Fibroblast of the aortic adventitia (primary cell): ENCODE measurements around the gene ABO. TPM values are rescaled to one million over a fixed set of nuclear protein-coding genes. Genes with fewer than 3 reads are reported as not detected.
"Not testable (repeated sequence)": the region's sequence is repeated elsewhere in the genome, so short reads cannot be mapped to it uniquely, and the experiment has no call there.

ENCODE experiments used
- DNase-seq: peaks from one replicate; pipeline ENCODE4 v3.0.0-alpha.2; 2010; ENCODE audit warnings: low read depth
- H3K4me3 ChIP-seq: 2 replicates; pipeline ENCODE4 v1.5.1; 2011; ENCODE audit warnings: low read depth, mild to moderate bottlenecking, control low read depth, low read length, moderate library complexity
- CTCF ChIP-seq: IDR thresholded peaks from 2 replicates; pipeline ENCODE4 v1.5.1; 2011; ENCODE audit warnings: mild to moderate bottlenecking, low read length, control low read depth, inconsistent platforms; ENCODE audit not compliant: insufficient read depth
- total RNA-seq: library from RNA; depleted of rRNA; stranded (reverse); fragments of >200 nt; gene quantifications from 2 replicates; pipeline ENCODE4 v1.2.3, GENCODE V29; 2012; ENCODE audit warnings: low replicate concordance

ABO gene
- total RNA-seq, 1 donor = not detected

GRCh38 chr9:133285252-133285775 is 10.3 kb upstream of the ABO start:
- no peak for DNase-seq
- no peak for TF ChIP-seq CTCF
- no peak overlapping the region for H3K4me3 ChIP-seq

- H3K4me3 ChIP-seq = no peak overlapping the region
- TF ChIP-seq CTCF = no peak
- DNase-seq = no peak
Observed at GRCh38 chr9:133284362-133284761, 9.4 kb upstream of the ABO start.

GRCh38 chr9:133283255-133284032 is 8.4 kb upstream of the ABO start:
- H3K4me3 ChIP-seq, DNase-seq: not testable (repeated sequence)

- no peak overlapping the region for H3K4me3 ChIP-seq
- DNase-seq = no peak
- no peak for TF ChIP-seq CTCF
Observed at GRCh38 chr9:133282464-133283238, 7.7 kb upstream of the ABO start.

- DNase-seq = no peak
- no peak overlapping the region for H3K4me3 ChIP-seq
- no peak for TF ChIP-seq CTCF
Observed at GRCh38 chr9:133280392-133280791, 5.4 kb upstream of the ABO start.

GRCh38 chr9:133278161-133279114 is 3.4 kb upstream of the ABO start:
- no peak for TF ChIP-seq CTCF
- DNase-seq = no peak
- H3K4me3 ChIP-seq = no peak overlapping the region

- DNase-seq = no peak
- H3K4me3 ChIP-seq = no peak overlapping the region
- no peak for TF ChIP-seq CTCF
Observed at GRCh38 chr9:133277467-133277866, 2.5 kb upstream of the ABO start.
